ENCODE results near the gene PPP1R26.
"Not testable (repeated sequence)": the region's sequence is repeated elsewhere in the genome, so short reads cannot be mapped to it uniquely, and the experiment has no call there.

PPP1R26 gene

GRCh38 chr9:135504262-135505243, 25.0 kb downstream of the PPP1R26 start:
- peak; percentile 63 for DNase-seq (ENCODE audit: low spot score)

- DNase-seq (ENCODE audit: low spot score), result no peak
Observed at GRCh38 chr9:135505406-135506187, 26.0 kb downstream of the PPP1R26 start.

GRCh38 chr9:135506327-135507103, 26.9 kb downstream of the PPP1R26 start:
- no peak for DNase-seq (ENCODE audit: low spot score)

- DNase-seq (ENCODE audit: low spot score), result no peak
Observed at GRCh38 chr9:135507104-135508035, 27.8 kb downstream of the PPP1R26 start.

GRCh38 chr9:135508211-135508820, 28.7 kb downstream of the PPP1R26 start:
- no peak for DNase-seq (ENCODE audit: low spot score)

- no peak for DNase-seq (ENCODE audit: low spot score)
Observed at GRCh38 chr9:135509458-135509857, 29.9 kb downstream of the PPP1R26 start.

GRCh38 chr9:135512241-135512603, 32.6 kb downstream of the PPP1R26 start:
- DNase-seq (ENCODE audit: low spot score), result no peak

GRCh38 chr9:135512904-135513303, 33.3 kb downstream of the PPP1R26 start:
- no peak for DNase-seq (ENCODE audit: low spot score)

- DNase-seq (ENCODE audit: low spot score), result no peak
Observed at GRCh38 chr9:135513351-135513846, 33.8 kb downstream of the PPP1R26 start.

GRCh38 chr9:135513906-135514305, 34.3 kb downstream of the PPP1R26 start:
- not testable (repeated sequence) for DNase-seq (ENCODE audit: low spot score)

GRCh38 chr9:135514342-135515082, 34.9 kb downstream of the PPP1R26 start:
- no peak for DNase-seq (ENCODE audit: low spot score)

- no peak for DNase-seq (ENCODE audit: low spot score)
Observed at GRCh38 chr9:135515083-135515951, 35.7 kb downstream of the PPP1R26 start.

- no peak for DNase-seq (ENCODE audit: low spot score)
Observed at GRCh38 chr9:135516132-135516860, 36.7 kb downstream of the PPP1R26 start.

- DNase-seq (ENCODE audit: low spot score), result no peak
Observed at GRCh38 chr9:135517407-135517822, 37.8 kb downstream of the PPP1R26 start.

- no peak for DNase-seq (ENCODE audit: low spot score)
Observed at GRCh38 chr9:135519179-135519971, 39.8 kb downstream of the PPP1R26 start.

- DNase-seq (ENCODE audit: low spot score), result no peak
Observed at GRCh38 chr9:135520916-135521607, 41.5 kb downstream of the PPP1R26 start, which contains the start of gene LCN1. Gene LCN1 (plus strand): TSS chr9:135521440. CDS start chr9:135521498, 58 bp downstream.
